T-cell (primary cell): ENCODE measurements around the gene NR2C2. TPM values are rescaled to one million over a fixed set of nuclear protein-coding genes. Genes with fewer than 3 reads are reported as not detected.
"Not testable (repeated sequence)": the region's sequence is repeated elsewhere in the genome, so short reads cannot be mapped to it uniquely, and the experiment has no call there.

Source experiments
- ATAC-seq, 4 experiments: fragments of 200-7000 bp in 3 of 4; fragments of 150-1000 bp in 1 of 4; cut with Tn5 transposase; replicated peaks in 1 of 4; 1 replicate in 3 of 4; 2 replicates in 1 of 4; pipeline ENCODE4 v1.10.0; 2021; ENCODE audit warnings: moderate library complexity in 3 of 4, mild to moderate bottlenecking in 2 of 4, moderate number of reproducible peaks in 1 of 4
- CTCF ChIA-PET, 2 donors: fragments of 300-600 bp; sonication (Branson Sonifier 250); formaldehyde crosslinking; loops; one replicate each; lab custom pipeline; 2022; ENCODE audit warnings: antibody characterized with exemption in 2 of 2; lab: Charles Lee
- POLR2A ChIA-PET, 2 donors: fragments of 300-600 bp; sonication (Branson Sonifier 250); formaldehyde crosslinking; loops; one replicate each; lab custom pipeline; 2022; ENCODE audit warnings: antibody characterized with exemption in 2 of 2; lab: Charles Lee
- DNase-seq, 35 experiments: peaks; one replicate each; pipeline versions ENCODE4 v3.0.0 to v3.0.0-alpha.2; 2013 to 2023
- H3K27ac ChIP-seq: one replicate; pipeline ENCODE4 v1.5.1; 2013; ENCODE audit warnings: low read length
- H3K27me3 ChIP-seq, 2 experiments: replicated peaks in 1 of 2; 1 replicate in 1 of 2; 2 replicates in 1 of 2; pipeline versions ENCODE4 v1.6.1 to v1.7.0; 2013; ENCODE audit warnings: low read length in 1 of 2, mixed read lengths in 1 of 2; ENCODE audit not compliant: control insufficient read depth in 2 of 2, insufficient read depth in 2 of 2; ENCODE audit errors: extremely low read depth in 1 of 2
- H3K36me3 ChIP-seq, 2 donors: 1 replicate in 1 of 2; 2 replicates in 1 of 2; pipeline versions ENCODE4 v1.6.1 to v1.7.0; 2013; ENCODE audit warnings: low read length in 1 of 2; ENCODE audit not compliant: control insufficient read depth in 2 of 2, insufficient read depth in 1 of 2; ENCODE audit errors: extremely low read depth in 1 of 2
- H3K4me1 ChIP-seq, 2 experiments: 1 replicate in 1 of 2; 2 replicates in 1 of 2; pipeline versions ENCODE4 v1.6.1 to v1.7.0; 2013; ENCODE audit warnings: low read length in 2 of 2, mixed read lengths in 1 of 2; ENCODE audit not compliant: insufficient read depth in 2 of 2, control insufficient read depth in 1 of 2; ENCODE audit errors: extremely low read depth in 1 of 2
- H3K4me3 ChIP-seq, 2 donors: 1 replicate in 1 of 2; 2 replicates in 1 of 2; pipeline versions ENCODE4 v1.5.1 to v1.7.0; 2013; ENCODE audit warnings: mild to moderate bottlenecking in 2 of 2, low read length in 1 of 2, moderate library complexity in 1 of 2; ENCODE audit not compliant: control insufficient read depth in 1 of 2; ENCODE audit errors: extremely low read depth in 1 of 2
- H3K9me3 ChIP-seq: 2 replicates; pipeline ENCODE4 v1.7.0; 2013
- H3K27ac Mint-ChIP-seq, 2 donors: one replicate each; pipeline ENCODE4 v1.8.0; 2020 to 2021; ENCODE audit warnings: mild to moderate bottlenecking in 2 of 2, mixed read lengths in 2 of 2
- H3K27me3 Mint-ChIP-seq, 2 donors: one replicate each; pipeline ENCODE4 v1.8.0; 2021 to 2022; ENCODE audit warnings: mixed read lengths in 2 of 2
- H3K36me3 Mint-ChIP-seq: one replicate; pipeline ENCODE4 v1.8.0; 2021; ENCODE audit warnings: mixed read lengths
- H3K4me1 Mint-ChIP-seq, 3 donors: one replicate each; pipeline ENCODE4 v1.8.0; 2020 to 2022; ENCODE audit warnings: mixed read lengths in 3 of 3, mild to moderate bottlenecking in 1 of 3
- H3K4me3 Mint-ChIP-seq, 3 donors: one replicate each; pipeline ENCODE4 v1.8.0; 2020 to 2022; ENCODE audit warnings: mild to moderate bottlenecking in 3 of 3, mixed read lengths in 3 of 3, moderate library complexity in 3 of 3
- H3K9me3 Mint-ChIP-seq, 3 donors: one replicate each; pipeline ENCODE4 v1.8.0; 2020 to 2022; ENCODE audit warnings: mixed read lengths in 3 of 3
- WGBS: methylation state at CpG from one replicate; pipeline ENCODE4 v1.1.5; 2013; ENCODE audit warnings: missing lambda C conversion rate; ENCODE audit not compliant: insufficient coverage; 5-methylcytosine and 5-hydroxymethylcytosine counted together
- total RNA-seq, 35 experiments: library from RNA in 6 of 35; stranded (reverse) in 6 of 35; fragments of 120-200 nt in 1 of 35; gene quantifications; one replicate each; pipeline versions ENCODE4 v1.2.1 to v1.2.4 and lab custom pipeline; 2013 to 2026

The NR2C2 gene
- total RNA-seq, 5 donors from 2014 or later (not counting 1 experiment from before 2014, with no cell fraction given), result 54.9 to 93.1 (median 85.2) TPM

GRCh38 chr3:14991818-14992612 is 44.6 kb downstream of the NR2C2 start:
- Mint-ChIP-seq H3K4me3 (no peak overlapping the region), H3K27ac (peak overlapping the region; percentile 52 to 69), H3K36me3 (peaks cover 9% of the 10 kb centered on the region), H3K9me3 (no peaks in the 10 kb centered on the region), H3K27me3 (no peaks in the 10 kb centered on the region), H3K4me1 (peaks cover 47 to 69% (median 58%) of the 10 kb centered on the region in 3 donors)
- Histone ChIP-seq H3K27ac (no peak overlapping the region), H3K4me3 (no peak overlapping the region), H3K4me1 (peaks cover 0 to 7% of the 10 kb centered on the region in 2 experiments), H3K36me3 (no peaks in the 10 kb centered on the region), H3K9me3 (no peaks in the 10 kb centered on the region), H3K27me3 (no peaks in the 10 kb centered on the region)
- ChIA-PET POLR2A (no interaction called here), CTCF (interaction anchor here (0.6 kb wide), 2 partner anchors 10 to 59 kb away, joined by 3 to 8 read pairs; no protein-coding TSS in a partner anchor)
- DNase-seq (no peak), ATAC-seq (no peak)
- 100% methylated on average over 2 of the region's 7 CpGs for WGBS

GRCh38 chr3:14997941-14998340 is 50.6 kb downstream of the NR2C2 start:
- WGBS, result no CpG with 5 or more reads among the region's 1 CpG
- H3K4me1 Mint-ChIP-seq, result peaks cover 17 to 39% (median 34%) of the 10 kb centered on the region in 3 donors
- Histone ChIP-seq H3K4me1 (no peaks in the 10 kb centered on the region), H3K9me3 (no peaks in the 10 kb centered on the region), H3K27me3 (no peaks in the 10 kb centered on the region), H3K27ac (no peak overlapping the region), H3K4me3 (no peak overlapping the region), H3K36me3 (no peaks in the 10 kb centered on the region)
- ChIA-PET CTCF (no interaction called here), POLR2A (no interaction called here)
- peaks cover 34% of the 10 kb centered on the region for H3K36me3 Mint-ChIP-seq
- no peak overlapping the region for H3K27ac Mint-ChIP-seq
- DNase-seq (no peak), ATAC-seq (no peak)
- H3K9me3 Mint-ChIP-seq, result peaks cover 4 to 8% (median 6%) of the 10 kb centered on the region in 3 donors
- no peaks in the 10 kb centered on the region for H3K27me3 Mint-ChIP-seq
- no peak overlapping the region for H3K4me3 Mint-ChIP-seq

GRCh38 chr3:14999182-14999581 is 51.8 kb downstream of the NR2C2 start:
- WGBS, result 100% methylated on average over 3 of the region's 6 CpGs
- Mint-ChIP-seq H3K36me3 (peaks cover 40% of the 10 kb centered on the region), H3K4me1 (peaks cover 21 to 35% (median 33%) of the 10 kb centered on the region in 3 donors)
- H3K4me1 ChIP-seq, H3K4me3 ChIP-seq, H3K27ac ChIP-seq, ATAC-seq, H3K27ac Mint-ChIP-seq, H3K4me3 Mint-ChIP-seq, CTCF ChIA-PET, H3K27me3 ChIP-seq, H3K27me3 Mint-ChIP-seq, H3K9me3 ChIP-seq, H3K9me3 Mint-ChIP-seq, DNase-seq, H3K36me3 ChIP-seq: not testable (repeated sequence)
- POLR2A ChIA-PET, result interaction anchor here in 1 of 2 donors (0.6 kb wide), 1 partner anchor 145 kb away, joined by 4 read pairs; no protein-coding TSS in a partner anchor

- ChIA-PET CTCF (interaction anchor here (0.5 to 0.6 kb wide), 2 partner anchors 27 kb away, joined by 3 read pairs; no protein-coding TSS in a partner anchor), POLR2A (interaction anchor here in 1 of 2 donors (0.7 kb wide), 1 partner anchor 25 kb away, joined by 7 read pairs; no protein-coding TSS in a partner anchor)
- Mint-ChIP-seq H3K4me3 (no peak overlapping the region), H3K36me3 (peaks cover 53% of the 10 kb centered on the region), H3K27me3 (no peaks in the 10 kb centered on the region), H3K4me1 (peaks cover 4 to 5% (median 4%) of the 10 kb centered on the region in 3 donors), H3K9me3 (no peaks in the 10 kb centered on the region), H3K27ac (no peak overlapping the region)
- 100% methylated on average over 3 of the region's 4 CpGs for WGBS
- DNase-seq (no peak), ATAC-seq (no peak)
- no peak overlapping the region for H3K27ac ChIP-seq
- H3K4me3 ChIP-seq, result no peak overlapping the region
- no peaks in the 10 kb centered on the region for H3K27me3 ChIP-seq
- H3K36me3 ChIP-seq, result peaks cover 17 to 36% of the 10 kb centered on the region in 2 donors
- H3K4me1 ChIP-seq, result no peaks in the 10 kb centered on the region
- no peaks in the 10 kb centered on the region for H3K9me3 ChIP-seq
Observed at GRCh38 chr3:15007681-15008141, 60.3 kb downstream of the NR2C2 start.

- peaks cover 0 to 2% (median 0%) of the 10 kb centered on the region in 3 donors for H3K4me1 Mint-ChIP-seq
- H3K4me1 ChIP-seq, result no peaks in the 10 kb centered on the region
- H3K27me3 Mint-ChIP-seq, result no peaks in the 10 kb centered on the region
- DNase-seq (no peak), ATAC-seq (no peak)
- H3K9me3 Mint-ChIP-seq, result no peaks in the 10 kb centered on the region
- H3K36me3 Mint-ChIP-seq, result peaks cover 55% of the 10 kb centered on the region
- H3K36me3 ChIP-seq, result peaks cover 24 to 43% of the 10 kb centered on the region in 2 donors
- no peaks in the 10 kb centered on the region for H3K27me3 ChIP-seq
- 96% methylated on average over 4 of the region's 5 CpGs for WGBS
- no peak overlapping the region for H3K4me3 ChIP-seq
- ChIA-PET POLR2A (no interaction called here), CTCF (no interaction called here)
- H3K27ac ChIP-seq, result no peak overlapping the region
- H3K27ac Mint-ChIP-seq, result no peak overlapping the region
- no peaks in the 10 kb centered on the region for H3K9me3 ChIP-seq
- no peak overlapping the region for H3K4me3 Mint-ChIP-seq
Observed at GRCh38 chr3:15009167-15009566, 61.8 kb downstream of the NR2C2 start.

GRCh38 chr3:15010664-15011063 is 63.3 kb downstream of the NR2C2 start:
- Mint-ChIP-seq H3K4me1 (peaks cover 0 to 2% (median 0%) of the 10 kb centered on the region in 3 donors), H3K27me3 (no peaks in the 10 kb centered on the region), H3K4me3 (no peak overlapping the region), H3K27ac (no peak overlapping the region), H3K9me3 (no peaks in the 10 kb centered on the region), H3K36me3 (peaks cover 58% of the 10 kb centered on the region)
- Histone ChIP-seq H3K4me3 (no peak overlapping the region), H3K9me3 (no peaks in the 10 kb centered on the region), H3K27ac (no peak overlapping the region), H3K27me3 (no peaks in the 10 kb centered on the region), H3K36me3 (peaks cover 20 to 46% of the 10 kb centered on the region in 2 donors), H3K4me1 (no peaks in the 10 kb centered on the region)
- ChIA-PET POLR2A (interaction anchor here in 1 of 2 donors (0.7 kb wide), 1 partner anchor 1464 kb away, joined by 4 read pairs; no protein-coding TSS in a partner anchor), CTCF (no interaction called here)
- ATAC-seq (no peak), DNase-seq (no peak)
- 100% methylated on average over 1 of the region's 1 CpG for WGBS
